Parathyroid adenoma (tissue), 2 donors: ENCODE results near the gene FNDC3B.

ENCODE experiments used
- H2AFZ ChIP-seq: fragments of 300-600 bp; sonication (generic); one replicate; pipeline ENCODE4 v1.7.0; 2017; ENCODE audit warnings: antibody characterized with exemption, mild to moderate bottlenecking
- H3K27ac ChIP-seq: fragments of 300-600 bp; sonication (generic); one replicate; pipeline ENCODE4 v1.7.0; 2017
- H3K27me3 ChIP-seq: fragments of 300-600 bp; sonication (generic); one replicate; pipeline ENCODE4 v1.7.0; 2017; ENCODE audit warnings: low read length; ENCODE audit not compliant: control insufficient read depth, insufficient read depth
- H3K36me3 ChIP-seq: fragments of 300-600 bp; sonication (generic); one replicate; pipeline ENCODE4 v1.7.0; 2017; ENCODE audit warnings: low read length; ENCODE audit not compliant: control insufficient read depth, insufficient read depth
- H3K4me1 ChIP-seq: fragments of 300-600 bp; sonication (generic); one replicate; pipeline ENCODE4 v1.7.0; 2017; ENCODE audit warnings: control low read depth
- H3K4me2 ChIP-seq: fragments of 300-600 bp; sonication (generic); one replicate; pipeline ENCODE4 v1.7.0; 2017; ENCODE audit warnings: low read length
- H3K4me3 ChIP-seq: fragments of 300-600 bp; sonication (generic); one replicate; pipeline ENCODE4 v1.7.0; 2017; ENCODE audit warnings: low read depth, low read length
- H3K79me2 ChIP-seq: fragments of 300-600 bp; sonication (generic); one replicate; pipeline ENCODE4 v1.7.0; 2017; ENCODE audit warnings: control low read depth
- H3K9ac ChIP-seq: fragments of 300-600 bp; sonication (generic); one replicate; pipeline ENCODE4 v1.7.0; 2017; ENCODE audit warnings: mild to moderate bottlenecking
- H3K9me3 ChIP-seq: fragments of 300-600 bp; sonication (generic); one replicate; pipeline ENCODE4 v1.7.0; 2017; ENCODE audit warnings: low read length; ENCODE audit not compliant: control insufficient read depth
- TF ChIP-seq, protein P1 (sequence below): fragments of 300-600 bp; sonication (generic); IDR thresholded peaks from one replicate; pipeline ENCODE4 v1.7.0; 2017; ENCODE audit warnings: antibody characterized with exemption, mild to moderate bottlenecking
- donor health status: primary hyperparathyroidism.

FNDC3B gene

GRCh38 chr3:172084871-172085556 lies 45.6 kb downstream of the FNDC3B start:
- no peak overlapping the region for H3K4me2 ChIP-seq
- no peaks in the 10 kb centered on the region for H3K36me3 ChIP-seq
- no peak overlapping the region for H3K4me3 ChIP-seq
- peaks cover 2% of the 10 kb centered on the region for H3K4me1 ChIP-seq
- no peaks in the 10 kb centered on the region for H3K9me3 ChIP-seq
- H3K79me2 ChIP-seq, result peaks cover 26% of the 10 kb centered on the region
- TF ChIP-seq, protein P1, sequence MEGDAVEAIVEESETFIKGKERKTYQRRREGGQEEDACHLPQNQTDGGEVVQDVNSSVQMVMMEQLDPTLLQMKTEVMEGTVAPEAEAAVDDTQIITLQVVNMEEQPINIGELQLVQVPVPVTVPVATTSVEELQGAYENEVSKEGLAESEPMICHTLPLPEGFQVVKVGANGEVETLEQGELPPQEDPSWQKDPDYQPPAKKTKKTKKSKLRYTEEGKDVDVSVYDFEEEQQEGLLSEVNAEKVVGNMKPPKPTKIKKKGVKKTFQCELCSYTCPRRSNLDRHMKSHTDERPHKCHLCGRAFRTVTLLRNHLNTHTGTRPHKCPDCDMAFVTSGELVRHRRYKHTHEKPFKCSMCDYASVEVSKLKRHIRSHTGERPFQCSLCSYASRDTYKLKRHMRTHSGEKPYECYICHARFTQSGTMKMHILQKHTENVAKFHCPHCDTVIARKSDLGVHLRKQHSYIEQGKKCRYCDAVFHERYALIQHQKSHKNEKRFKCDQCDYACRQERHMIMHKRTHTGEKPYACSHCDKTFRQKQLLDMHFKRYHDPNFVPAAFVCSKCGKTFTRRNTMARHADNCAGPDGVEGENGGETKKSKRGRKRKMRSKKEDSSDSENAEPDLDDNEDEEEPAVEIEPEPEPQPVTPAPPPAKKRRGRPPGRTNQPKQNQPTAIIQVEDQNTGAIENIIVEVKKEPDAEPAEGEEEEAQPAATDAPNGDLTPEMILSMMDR, result no peak
- no peak overlapping the region for H3K27ac ChIP-seq
- H2AFZ ChIP-seq, result no peak overlapping the region
- H3K27me3 ChIP-seq, result no peaks in the 10 kb centered on the region
- no peak overlapping the region for H3K9ac ChIP-seq

GRCh38 chr3:172085557-172085895 lies 46.1 kb downstream of the FNDC3B start:
- Histone ChIP-seq H3K4me1 (peaks cover 2% of the 10 kb centered on the region), H2AFZ (no peak overlapping the region), H3K9ac (no peak overlapping the region), H3K9me3 (no peaks in the 10 kb centered on the region), H3K27ac (no peak overlapping the region), H3K4me3 (no peak overlapping the region), H3K27me3 (no peaks in the 10 kb centered on the region), H3K79me2 (peaks cover 28% of the 10 kb centered on the region), H3K4me2 (no peak overlapping the region), H3K36me3 (no peaks in the 10 kb centered on the region)
- TF ChIP-seq, protein P1, result no peak

- H3K4me1 ChIP-seq, result peaks cover 2% of the 10 kb centered on the region
- no peak overlapping the region for H3K4me3 ChIP-seq
- no peak overlapping the region for H3K27ac ChIP-seq
- H2AFZ ChIP-seq, result no peak overlapping the region
- H3K4me2 ChIP-seq, result no peak overlapping the region
- TF ChIP-seq, protein P1, result no peak
- H3K9me3 ChIP-seq, result no peaks in the 10 kb centered on the region
- peaks cover 28% of the 10 kb centered on the region for H3K79me2 ChIP-seq
- no peaks in the 10 kb centered on the region for H3K36me3 ChIP-seq
- H3K9ac ChIP-seq, result no peak overlapping the region
- no peaks in the 10 kb centered on the region for H3K27me3 ChIP-seq
These were observed 46.7 kb downstream of the FNDC3B start for GRCh38 chr3:172086071-172086470.

- TF ChIP-seq, protein P1, result no peak
- no peaks in the 10 kb centered on the region for H3K27me3 ChIP-seq
- H2AFZ ChIP-seq, result no peak overlapping the region
- no peaks in the 10 kb centered on the region for H3K9me3 ChIP-seq
- H3K36me3 ChIP-seq, result no peaks in the 10 kb centered on the region
- H3K4me2 ChIP-seq, result no peak overlapping the region
- no peak overlapping the region for H3K9ac ChIP-seq
- no peak overlapping the region for H3K4me3 ChIP-seq
- peaks cover 26% of the 10 kb centered on the region for H3K79me2 ChIP-seq
- no peak overlapping the region for H3K27ac ChIP-seq
- H3K4me1 ChIP-seq, result peaks cover 2% of the 10 kb centered on the region
These were observed 47.8 kb downstream of the FNDC3B start for GRCh38 chr3:172087198-172087597.
